Activated T-helper 2 cell treated with anti-CD3 and anti-CD28 coated beads, Interferon-gamma antibody, Interleukin-2, Interleukin-4, amounts not matched to agents 10 μg/mL and 5 μg/mL and 100 μg/mL, durations not matched to agents 14 hours and 24 hours and 36 hours (primary cell): Measurements from ENCODE around the gene TFAP2B. TPM values are rescaled to one million over a fixed set of nuclear protein-coding genes. Genes with fewer than 3 reads are reported as not detected.

Source experiments
- DNase-seq: peaks from one replicate; pipeline ENCODE4 v3.0.0; 2021; ENCODE audit warnings: low spot score
- H3K27ac Mint-ChIP-seq: one replicate; pipeline ENCODE4 v1.8.0; 2021; ENCODE audit warnings: mixed read lengths
- H3K27me3 Mint-ChIP-seq: one replicate; pipeline ENCODE4 v1.8.0; 2021; ENCODE audit warnings: low read depth, mixed read lengths
- H3K36me3 Mint-ChIP-seq: one replicate; pipeline ENCODE4 v1.8.0; 2021; ENCODE audit warnings: low read depth, mixed read lengths
- H3K4me1 Mint-ChIP-seq: one replicate; pipeline ENCODE4 v1.8.0; 2021; ENCODE audit warnings: low read depth, mixed read lengths
- H3K4me3 Mint-ChIP-seq: one replicate; pipeline ENCODE4 v1.8.0; 2021; ENCODE audit warnings: low read depth, mild to moderate bottlenecking, moderate library complexity, mixed read lengths
- H3K9me3 Mint-ChIP-seq: one replicate; pipeline ENCODE4 v1.8.0; 2021; ENCODE audit warnings: mixed read lengths
- intact Hi-C: fragments of 100-400 bp; cut with micrococcal nuclease; formaldehyde crosslinking; loops from one replicate; pipeline ENCODE4 v1.15.1; 2023
- total RNA-seq: library from RNA; stranded (reverse); gene quantifications from 2 replicates; pipeline ENCODE4 v1.2.3, GENCODE V29; 2022

Gene TFAP2B
- total RNA-seq, 1 donor from 2014 or later = not detected

DNA sequence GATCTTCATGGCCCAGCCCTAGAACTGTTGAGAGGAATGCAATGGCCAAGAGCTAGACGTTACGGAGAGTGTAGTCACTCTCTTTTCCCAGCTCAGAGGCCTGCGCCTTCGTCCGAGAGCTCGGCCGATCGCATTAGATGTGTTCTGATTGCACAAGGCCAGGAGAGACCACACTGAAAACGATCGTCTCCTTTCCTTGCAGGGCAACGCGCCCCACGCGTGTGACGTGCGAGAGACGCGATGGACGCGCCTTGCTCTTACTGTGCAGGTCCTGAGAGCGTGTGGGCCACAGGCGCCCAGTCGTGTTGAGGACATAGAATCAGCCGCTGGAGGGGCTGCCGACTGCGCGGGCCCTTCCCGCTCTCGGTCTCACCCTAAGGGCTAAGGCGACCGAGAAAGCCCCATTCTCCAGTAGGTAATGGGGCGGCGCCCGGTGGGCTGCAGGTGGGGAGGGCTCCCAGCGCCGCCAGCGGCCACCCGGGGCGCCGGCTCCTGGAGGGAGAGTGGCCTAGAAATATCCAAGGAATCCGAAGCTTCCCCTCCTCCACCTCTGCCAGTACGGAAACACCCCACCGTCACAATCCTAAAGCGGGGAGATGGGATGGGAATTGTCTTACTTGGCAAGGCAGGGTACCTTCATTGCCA lies 26.9 kb downstream of the TFAP2B start:
- DNase-seq = no peak
- Mint-ChIP-seq H3K27me3 (peaks cover 85% of the 10 kb centered on the region), H3K36me3 (no peaks in the 10 kb centered on the region), H3K27ac (no peak overlapping the region), H3K4me1 (no peaks in the 10 kb centered on the region), H3K4me3 (no peak overlapping the region), H3K9me3 (no peaks in the 10 kb centered on the region)
- intact Hi-C loops = loop anchor here (1.0 to 2.0 kb wide), 3 partner anchors 19 to 121 kb away; no protein-coding TSS in a partner anchor

DNA sequence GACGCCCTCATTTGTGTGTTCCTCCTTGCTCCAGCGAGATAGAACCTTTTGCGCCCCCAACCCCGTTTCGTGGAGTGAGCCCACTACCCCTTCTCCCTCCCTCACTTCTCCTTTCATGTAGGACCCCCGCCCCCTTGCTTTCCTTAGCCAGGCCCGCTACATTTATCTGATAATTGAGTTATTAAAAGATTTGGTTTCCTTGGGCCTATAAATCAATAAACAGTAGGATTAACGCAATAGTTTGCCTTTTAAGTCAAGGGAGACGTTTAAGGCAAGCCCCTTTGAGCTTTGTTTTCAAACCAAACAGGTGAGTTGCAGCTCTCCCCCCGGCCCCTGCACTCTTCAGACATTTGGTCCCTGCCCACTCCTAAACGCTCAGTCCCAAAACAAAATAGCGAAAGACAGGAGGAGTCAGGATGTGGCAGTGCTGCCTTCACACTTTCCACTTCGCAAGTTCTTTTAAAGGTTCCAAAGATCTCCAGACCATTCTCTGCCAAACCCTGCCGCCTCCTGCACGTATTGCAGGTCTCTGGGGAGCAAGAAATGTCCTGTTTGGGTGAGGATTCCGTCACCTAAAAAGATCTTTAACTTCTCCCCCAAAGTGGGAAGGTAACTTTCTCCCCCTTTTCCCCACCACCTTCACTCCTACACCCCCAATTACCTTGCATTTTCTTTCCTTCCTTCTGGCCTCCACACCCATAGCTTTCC lies 27.6 kb downstream of the TFAP2B start:
- Mint-ChIP-seq H3K4me3 (no peak overlapping the region), H3K27me3 (peaks cover 82% of the 10 kb centered on the region), H3K36me3 (no peaks in the 10 kb centered on the region), H3K9me3 (no peaks in the 10 kb centered on the region), H3K4me1 (no peaks in the 10 kb centered on the region), H3K27ac (no peak overlapping the region)
- DNase-seq = no peak
- intact Hi-C loops = loop anchor here (1.0 to 2.0 kb wide), 2 partner anchors 27 to 121 kb away; no protein-coding TSS in a partner anchor

DNA sequence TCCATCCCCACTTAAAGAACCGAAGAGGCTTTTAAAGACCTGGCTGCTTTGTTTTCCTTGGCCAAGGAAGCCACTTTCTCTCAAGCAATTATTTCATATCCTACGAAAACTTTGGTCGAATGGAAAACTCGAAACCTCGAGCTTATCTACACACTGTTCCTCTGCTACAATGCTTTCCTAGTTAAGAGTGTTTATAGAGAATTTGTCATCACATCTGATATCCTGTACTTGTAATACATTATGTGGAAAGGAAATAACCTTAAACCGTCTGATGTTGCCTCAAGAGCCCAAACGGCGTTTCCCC lies 28.1 kb downstream of the TFAP2B start:
- intact Hi-C loops = loop anchor here (1.0 to 2.0 kb wide), 2 partner anchors 28 to 122 kb away; no protein-coding TSS in a partner anchor
- no peak for DNase-seq
- peaks cover 82% of the 10 kb centered on the region for H3K27me3 Mint-ChIP-seq
- H3K27ac Mint-ChIP-seq = no peak overlapping the region
- no peaks in the 10 kb centered on the region for H3K4me1 Mint-ChIP-seq
- H3K36me3 Mint-ChIP-seq = no peaks in the 10 kb centered on the region
- no peak overlapping the region for H3K4me3 Mint-ChIP-seq
- H3K9me3 Mint-ChIP-seq = no peaks in the 10 kb centered on the region

DNA sequence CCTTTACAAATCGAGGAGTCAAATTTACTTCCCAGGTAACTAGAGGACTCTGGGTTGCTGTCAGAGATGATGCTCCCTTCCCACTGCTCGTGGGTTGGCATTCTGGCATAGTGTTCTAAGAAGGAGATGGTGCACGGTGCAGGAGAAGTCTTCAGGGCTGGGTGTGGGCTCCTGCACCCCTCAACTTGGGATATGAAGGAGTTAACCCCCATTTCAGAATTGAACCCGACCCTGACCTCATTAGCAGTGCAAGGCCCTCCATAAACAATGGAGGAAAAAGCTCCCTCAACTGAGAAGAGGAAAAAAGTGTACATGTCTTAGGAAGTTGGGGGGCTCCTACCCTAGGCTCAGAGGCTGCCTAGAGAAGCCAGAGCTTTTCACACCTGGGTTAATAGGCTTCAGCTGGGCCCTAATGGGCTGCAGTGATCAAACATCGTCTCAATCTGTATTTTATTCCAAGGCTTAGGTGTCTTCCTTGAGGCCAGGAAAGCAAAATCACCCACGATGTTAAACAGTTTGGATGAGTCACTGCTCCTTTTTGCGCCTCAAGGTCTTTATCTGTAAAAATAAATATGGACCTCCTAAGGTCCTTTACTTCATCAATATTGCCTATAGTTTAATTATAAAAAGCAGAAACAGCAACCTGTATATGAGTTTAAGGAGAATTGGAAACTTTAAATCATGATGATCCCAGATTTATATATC lies 29.4 kb downstream of the TFAP2B start:
- intact Hi-C loops = loop anchor here (2.0 kb wide), 1 partner anchor 123 kb away; no protein-coding TSS in a partner anchor
- no peaks in the 10 kb centered on the region for H3K36me3 Mint-ChIP-seq
- H3K27ac Mint-ChIP-seq = no peak overlapping the region
- H3K9me3 Mint-ChIP-seq = no peaks in the 10 kb centered on the region
- H3K27me3 Mint-ChIP-seq = peaks cover 84% of the 10 kb centered on the region
- no peak overlapping the region for H3K4me3 Mint-ChIP-seq
- H3K4me1 Mint-ChIP-seq = no peaks in the 10 kb centered on the region
- DNase-seq = no peak

DNA sequence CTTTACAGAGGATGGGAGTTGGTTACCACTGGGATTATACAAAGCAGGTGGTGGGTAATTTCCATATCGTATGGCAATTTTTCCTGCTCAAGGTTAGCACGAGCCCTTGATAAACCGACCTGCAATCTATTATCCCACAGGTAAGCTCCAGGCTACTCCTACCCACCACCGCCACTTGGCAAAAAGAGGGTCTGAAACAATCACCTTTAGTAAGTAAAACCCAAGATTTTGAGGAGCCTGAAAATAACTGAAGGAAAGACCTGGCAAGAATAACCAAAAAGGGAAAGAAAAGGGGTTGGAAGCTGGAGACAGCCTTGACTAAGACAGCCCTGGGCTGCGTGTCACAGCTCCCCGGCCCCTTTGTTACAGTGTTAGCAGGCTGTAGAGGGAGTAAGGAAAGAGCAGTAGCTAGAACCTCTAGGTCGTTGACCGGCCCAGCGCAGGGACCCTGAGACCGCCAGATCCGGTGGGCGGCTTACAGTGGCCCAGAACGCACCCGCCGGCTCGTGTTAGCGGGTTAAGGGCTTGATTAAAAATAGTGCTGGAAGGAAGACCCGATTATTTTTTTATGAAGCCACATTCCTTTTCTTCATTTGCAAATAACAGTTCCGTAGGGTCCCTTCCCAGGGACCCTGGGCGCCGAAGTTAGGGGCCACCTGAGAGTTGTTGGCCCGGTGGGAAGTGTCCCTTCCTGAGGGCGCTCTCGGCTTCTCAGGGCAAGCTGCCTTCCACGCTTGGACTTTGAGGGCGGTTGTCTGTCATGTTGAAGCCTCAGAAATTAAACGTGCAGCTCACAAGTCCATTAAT lies 30.5 kb downstream of the TFAP2B start:
- Mint-ChIP-seq H3K9me3 (no peaks in the 10 kb centered on the region), H3K4me3 (no peak overlapping the region), H3K4me1 (no peaks in the 10 kb centered on the region), H3K27me3 (peaks cover 76% of the 10 kb centered on the region), H3K27ac (no peak overlapping the region), H3K36me3 (no peaks in the 10 kb centered on the region)
- intact Hi-C loops = no loop called here
- DNase-seq = no peak

DNA sequence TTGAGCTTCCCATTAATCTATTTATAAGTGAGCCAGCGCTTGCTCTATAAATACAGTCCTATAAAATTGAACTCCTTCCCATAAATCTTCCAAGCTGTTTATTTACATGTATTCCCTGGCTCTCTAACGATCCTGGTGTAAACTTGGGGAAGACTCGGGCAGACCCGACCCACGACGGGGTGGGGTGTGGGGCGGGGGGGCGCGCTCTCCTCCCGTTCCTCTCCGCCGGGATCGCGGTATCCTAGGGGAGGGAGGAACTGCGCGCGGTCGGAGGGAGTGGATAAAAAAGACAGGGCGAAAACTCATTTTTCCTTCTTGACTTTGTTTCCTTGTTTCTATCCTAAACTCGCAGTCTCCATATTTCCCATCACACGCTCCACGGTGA lies 31.1 kb downstream of the TFAP2B start:
- Mint-ChIP-seq H3K9me3 (no peaks in the 10 kb centered on the region), H3K36me3 (no peaks in the 10 kb centered on the region), H3K27me3 (peaks cover 70% of the 10 kb centered on the region), H3K4me3 (no peak overlapping the region), H3K27ac (no peak overlapping the region), H3K4me1 (no peaks in the 10 kb centered on the region)
- intact Hi-C loops = no loop called here
- DNase-seq = no peak

DNA sequence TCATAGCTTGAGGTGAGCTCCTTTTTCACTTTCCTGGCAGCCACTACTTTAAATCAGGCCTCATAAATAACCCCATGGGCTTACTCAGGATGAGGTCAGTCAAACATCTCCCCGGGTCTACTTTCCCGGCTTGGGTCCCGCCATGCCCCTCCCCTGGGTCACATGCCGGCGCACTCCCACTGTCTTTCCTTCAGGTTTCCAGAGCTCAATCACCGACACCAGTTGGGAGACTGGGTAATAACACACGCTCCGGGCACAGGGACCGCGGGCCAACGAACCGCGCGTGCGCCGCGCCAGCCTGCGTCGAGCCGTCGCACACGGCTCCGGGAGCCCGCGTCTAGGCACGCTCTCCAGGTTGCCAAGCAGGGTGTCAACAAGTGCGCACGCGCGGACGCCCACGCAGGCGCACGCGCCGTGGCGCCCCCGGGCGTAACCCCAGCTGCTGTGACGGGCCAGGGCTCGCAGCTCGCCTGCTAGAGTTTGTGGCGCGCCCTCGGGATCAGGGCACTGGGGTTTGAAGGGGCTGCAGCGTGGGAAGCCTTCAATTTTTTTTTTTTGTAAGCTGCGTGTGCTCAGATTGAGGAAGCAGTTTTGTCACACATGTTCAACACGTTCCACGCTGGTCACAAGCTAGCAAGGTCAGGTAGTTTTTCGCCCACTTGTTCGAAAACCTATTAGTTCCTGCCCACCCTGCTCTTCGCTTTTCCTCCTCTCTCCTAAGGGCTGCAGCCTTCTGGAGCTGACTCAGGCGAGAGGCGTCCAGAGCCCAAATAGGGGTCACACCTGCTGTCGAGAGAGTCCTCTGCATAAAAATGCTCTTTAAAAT lies 31.8 kb downstream of the TFAP2B start:
- H3K9me3 Mint-ChIP-seq = no peaks in the 10 kb centered on the region
- peaks cover 64% of the 10 kb centered on the region for H3K27me3 Mint-ChIP-seq
- H3K27ac Mint-ChIP-seq = no peak overlapping the region
- no peaks in the 10 kb centered on the region for H3K4me1 Mint-ChIP-seq
- intact Hi-C loops = no loop called here
- no peak overlapping the region for H3K4me3 Mint-ChIP-seq
- no peak for DNase-seq
- no peaks in the 10 kb centered on the region for H3K36me3 Mint-ChIP-seq

DNA sequence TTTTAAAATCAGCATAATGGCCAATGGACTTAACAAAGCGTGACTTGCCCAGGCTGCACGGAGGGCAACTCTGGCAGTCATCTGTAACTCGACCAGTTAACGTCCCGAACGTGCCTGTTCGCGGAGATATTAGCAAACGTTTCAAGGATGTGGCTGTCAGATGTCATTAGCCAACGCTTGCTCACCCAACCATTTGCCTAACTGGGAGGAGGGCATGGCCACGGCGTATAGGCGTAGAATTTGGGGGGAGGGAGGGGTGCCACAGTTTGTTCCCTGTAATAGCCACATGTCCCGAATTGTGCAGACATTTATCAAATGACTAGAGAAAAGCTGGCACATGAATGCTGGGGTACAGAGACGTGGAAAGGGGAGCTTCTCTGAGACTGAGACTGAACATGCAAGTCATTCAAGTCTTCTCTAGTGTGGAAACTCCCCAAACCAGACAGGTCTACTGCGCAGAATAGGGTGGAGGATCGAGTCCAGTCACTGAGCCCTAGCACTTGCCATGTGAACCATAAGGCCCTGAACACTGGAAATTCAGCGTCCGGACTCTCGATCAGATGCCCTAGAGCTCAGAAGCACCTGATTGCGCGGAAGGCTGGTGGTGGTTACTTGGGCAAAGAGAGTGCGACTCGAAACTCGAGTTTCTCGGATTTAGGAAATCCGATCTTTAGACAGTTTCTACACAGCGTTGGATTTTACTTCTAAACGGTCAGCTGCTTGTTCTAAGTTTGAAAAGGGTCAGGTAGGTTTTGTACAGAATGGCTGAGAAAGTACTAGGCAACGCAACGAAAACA lies 32.6 kb downstream of the TFAP2B start:
- Mint-ChIP-seq H3K9me3 (no peaks in the 10 kb centered on the region), H3K27me3 (peaks cover 57% of the 10 kb centered on the region), H3K4me3 (no peak overlapping the region), H3K36me3 (no peaks in the 10 kb centered on the region), H3K4me1 (no peaks in the 10 kb centered on the region), H3K27ac (no peak overlapping the region)
- DNase-seq = no peak
- intact Hi-C loops = no loop called here

DNA sequence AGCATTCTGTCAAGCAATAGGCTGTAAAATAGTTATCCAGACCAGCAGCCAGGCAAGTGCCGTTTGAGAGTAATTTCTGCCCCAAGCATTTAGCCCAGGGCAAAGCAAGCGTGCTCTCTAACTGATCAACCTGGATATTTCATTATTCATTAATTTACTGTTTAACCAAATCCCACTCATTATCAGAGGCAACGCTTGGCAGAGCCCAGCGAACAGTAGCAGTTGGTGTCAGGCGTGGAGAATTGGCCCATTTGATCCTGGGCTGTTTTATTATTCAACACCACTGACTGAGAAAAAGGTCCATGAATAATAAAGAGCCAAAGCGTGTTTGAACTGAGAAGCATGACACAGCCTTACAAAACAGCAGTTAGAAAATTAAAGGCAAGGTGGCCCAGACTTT lies 35.3 kb downstream of the TFAP2B start:
- H3K4me1 Mint-ChIP-seq = no peaks in the 10 kb centered on the region
- H3K27ac Mint-ChIP-seq = no peak overlapping the region

DNA sequence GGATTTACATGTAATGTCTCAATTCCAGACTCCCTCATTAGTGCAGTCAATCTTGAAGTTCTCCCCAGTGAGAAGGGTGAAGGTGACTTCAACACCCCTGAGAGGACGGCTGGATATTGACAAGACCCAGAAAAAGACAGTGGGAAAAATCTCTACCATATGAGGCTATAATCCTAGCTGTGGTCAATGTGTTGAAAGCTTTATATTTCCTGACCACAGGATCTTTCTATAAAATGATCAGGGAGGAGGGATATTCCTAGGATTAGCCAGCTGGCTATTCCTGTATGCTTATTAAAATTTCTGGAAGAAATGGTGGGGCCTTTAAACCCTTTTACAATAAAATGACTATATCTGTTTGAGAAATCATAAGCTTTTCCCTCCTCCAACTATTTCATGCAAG lies 43.0 kb downstream of the TFAP2B start:
- Mint-ChIP-seq H3K4me3 (no peak overlapping the region), H3K27ac (no peak overlapping the region), H3K4me1 (no peaks in the 10 kb centered on the region), H3K9me3 (no peaks in the 10 kb centered on the region), H3K27me3 (no peaks in the 10 kb centered on the region), H3K36me3 (no peaks in the 10 kb centered on the region)
- intact Hi-C loops = no loop called here
- DNase-seq = no peak

More for the DNA sequence above, 35.3 kb downstream of the TFAP2B start:
- Mint-ChIP-seq H3K36me3 (no peaks in the 10 kb centered on the region), H3K4me3 (no peak overlapping the region), H3K27me3 (peaks cover 32% of the 10 kb centered on the region), H3K9me3 (no peaks in the 10 kb centered on the region)
- intact Hi-C loops = no loop called here
- DNase-seq = no peak

DNA sequence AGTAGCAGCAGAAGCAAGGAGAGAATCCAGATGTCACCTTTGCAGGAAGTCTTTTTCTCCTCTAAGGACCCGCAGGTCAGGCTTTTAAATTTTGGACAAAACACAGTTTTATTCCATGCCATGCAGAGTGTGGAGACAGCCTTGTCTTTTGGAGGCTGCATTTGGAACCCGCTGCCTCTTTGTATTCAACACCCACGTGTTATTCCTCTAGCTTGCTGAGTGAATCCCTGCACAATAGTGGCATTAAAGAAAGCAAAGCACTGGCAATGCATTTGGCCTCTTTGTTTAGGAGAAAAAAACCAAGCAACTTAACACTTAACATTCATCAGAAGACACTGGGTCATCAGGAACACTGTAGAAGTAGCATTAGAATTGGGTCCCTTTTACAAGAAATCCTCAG lies 43.5 kb downstream of the TFAP2B start:
- H3K4me3 Mint-ChIP-seq = no peak overlapping the region
- H3K4me1 Mint-ChIP-seq = no peaks in the 10 kb centered on the region
- H3K9me3 Mint-ChIP-seq = no peaks in the 10 kb centered on the region
- intact Hi-C loops = no loop called here
- H3K27ac Mint-ChIP-seq = no peak overlapping the region
- H3K36me3 Mint-ChIP-seq = no peaks in the 10 kb centered on the region
- no peaks in the 10 kb centered on the region for H3K27me3 Mint-ChIP-seq
- DNase-seq = no peak
